Neural crest cell (in vitro differentiated cells): Measurements from ENCODE around the gene MS4A18. TPM values are rescaled to one million over a fixed set of nuclear protein-coding genes. Genes with fewer than 3 reads are reported as not detected.

ENCODE experiments used
- DNase-seq: peaks from one replicate; pipeline ENCODE4 v3.0.0; 2021; ENCODE audit warnings: low read depth, mixed read lengths, low spot score
- H3K27ac Mint-ChIP-seq: one replicate; pipeline ENCODE4 v1.8.0; 2021; ENCODE audit warnings: mild to moderate bottlenecking, mixed read lengths; ENCODE audit not compliant: unreplicated experiment
- H3K27me3 Mint-ChIP-seq: 2 replicates; pipeline ENCODE4 v1.8.0; 2021; ENCODE audit warnings: low read depth, mild to moderate bottlenecking, mixed read lengths
- H3K36me3 Mint-ChIP-seq: 2 replicates; pipeline ENCODE4 v1.8.0; 2021; ENCODE audit warnings: low read depth, mild to moderate bottlenecking, mixed read lengths
- H3K4me1 Mint-ChIP-seq: 2 replicates; pipeline ENCODE4 v1.8.0; 2021; ENCODE audit warnings: mixed read lengths
- H3K4me3 Mint-ChIP-seq: one replicate; pipeline ENCODE4 v1.8.0; 2021; ENCODE audit warnings: mild to moderate bottlenecking, mixed read lengths
- H3K9me3 Mint-ChIP-seq: 2 replicates; pipeline ENCODE4 v1.8.0; 2021; ENCODE audit warnings: mixed read lengths
- total RNA-seq: library from RNA; stranded (reverse); gene quantifications from 2 replicates; pipeline ENCODE4 v1.2.1, GENCODE V29; 2021
- TF ChIP-seq, protein P1 (sequence below): fragments of 200-600 bp; sonication (generic); conservative IDR thresholded peaks from 2 replicates; pipeline ENCODE4 v1.5.0; 2021; ENCODE audit warnings: antibody characterized with exemption, mild to moderate bottlenecking

The MS4A18 gene
- total RNA-seq, 1 donor from 2014 or later: not detected

DNA sequence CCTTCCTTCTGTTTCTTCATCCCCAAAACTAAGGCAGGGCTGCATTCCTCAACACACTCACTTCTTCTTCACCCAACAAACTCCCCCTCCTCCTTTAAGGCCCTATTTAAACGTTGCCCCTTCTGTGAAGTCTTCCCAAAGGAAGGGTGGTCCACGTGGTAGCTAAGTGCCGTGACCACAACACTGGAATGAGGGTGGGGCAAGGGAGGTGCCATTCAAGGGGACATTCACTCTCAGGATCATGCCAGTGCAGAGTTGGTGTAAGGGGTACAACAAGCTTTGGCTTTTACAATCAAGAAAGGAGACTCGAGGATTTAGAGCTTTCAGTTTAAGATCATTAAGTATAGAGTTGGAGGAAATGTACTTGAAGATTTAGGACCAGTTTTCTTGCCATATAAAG, 52.6 kb downstream of the MS4A18 start:
- no peak for DNase-seq
- Mint-ChIP-seq H3K27ac (peak overlapping the region; percentile 57), H3K36me3 (no peaks in the 10 kb centered on the region), H3K4me3 (no peak overlapping the region), H3K4me1 (peaks cover 6% of the 10 kb centered on the region), H3K9me3 (no peaks in the 10 kb centered on the region), H3K27me3 (peaks cover 2% of the 10 kb centered on the region)
- TF ChIP-seq, protein P1, sequence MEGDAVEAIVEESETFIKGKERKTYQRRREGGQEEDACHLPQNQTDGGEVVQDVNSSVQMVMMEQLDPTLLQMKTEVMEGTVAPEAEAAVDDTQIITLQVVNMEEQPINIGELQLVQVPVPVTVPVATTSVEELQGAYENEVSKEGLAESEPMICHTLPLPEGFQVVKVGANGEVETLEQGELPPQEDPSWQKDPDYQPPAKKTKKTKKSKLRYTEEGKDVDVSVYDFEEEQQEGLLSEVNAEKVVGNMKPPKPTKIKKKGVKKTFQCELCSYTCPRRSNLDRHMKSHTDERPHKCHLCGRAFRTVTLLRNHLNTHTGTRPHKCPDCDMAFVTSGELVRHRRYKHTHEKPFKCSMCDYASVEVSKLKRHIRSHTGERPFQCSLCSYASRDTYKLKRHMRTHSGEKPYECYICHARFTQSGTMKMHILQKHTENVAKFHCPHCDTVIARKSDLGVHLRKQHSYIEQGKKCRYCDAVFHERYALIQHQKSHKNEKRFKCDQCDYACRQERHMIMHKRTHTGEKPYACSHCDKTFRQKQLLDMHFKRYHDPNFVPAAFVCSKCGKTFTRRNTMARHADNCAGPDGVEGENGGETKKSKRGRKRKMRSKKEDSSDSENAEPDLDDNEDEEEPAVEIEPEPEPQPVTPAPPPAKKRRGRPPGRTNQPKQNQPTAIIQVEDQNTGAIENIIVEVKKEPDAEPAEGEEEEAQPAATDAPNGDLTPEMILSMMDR: no peak

GRCh38 chr11:60777572-60777971, 53.1 kb downstream of the MS4A18 start:
- H3K27me3 Mint-ChIP-seq: peaks cover 2% of the 10 kb centered on the region
- H3K27ac Mint-ChIP-seq: no peak overlapping the region
- H3K9me3 Mint-ChIP-seq: no peaks in the 10 kb centered on the region
- TF ChIP-seq, protein P1: no peak
- no peaks in the 10 kb centered on the region for H3K36me3 Mint-ChIP-seq
- no peak for DNase-seq
- H3K4me3 Mint-ChIP-seq: no peak overlapping the region
- H3K4me1 Mint-ChIP-seq: peaks cover 6% of the 10 kb centered on the region

- Mint-ChIP-seq H3K4me3 (no peak overlapping the region), H3K27me3 (no peaks in the 10 kb centered on the region), H3K36me3 (no peaks in the 10 kb centered on the region), H3K27ac (no peak overlapping the region), H3K4me1 (peaks cover 6% of the 10 kb centered on the region), H3K9me3 (no peaks in the 10 kb centered on the region)
- no peak for DNase-seq
- TF ChIP-seq, protein P1: no peak
Observed at GRCh38 chr11:60780065-60780464, 55.5 kb downstream of the MS4A18 start.

DNA sequence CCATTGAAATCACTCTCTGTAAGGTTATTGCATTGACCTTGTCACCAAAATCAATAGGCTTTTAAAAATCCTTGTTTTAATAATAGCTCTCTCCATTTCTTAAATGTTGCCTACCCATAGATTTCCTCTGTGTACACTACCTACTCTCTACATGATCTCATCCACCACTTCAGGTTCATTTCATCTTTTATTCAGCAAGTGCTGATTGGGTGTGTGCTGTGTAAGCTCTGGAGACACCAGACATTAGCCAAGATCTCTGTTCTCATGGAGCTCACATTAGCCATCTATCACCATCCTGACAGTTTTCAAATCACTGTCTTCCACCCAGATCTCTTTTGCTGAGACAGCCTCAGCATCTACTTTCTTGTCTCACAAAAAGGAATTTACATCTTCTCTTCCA, 56.3 kb downstream of the MS4A18 start:
- no peak overlapping the region for H3K4me3 Mint-ChIP-seq
- no peak for DNase-seq
- TF ChIP-seq, protein P1: no peak
- H3K9me3 Mint-ChIP-seq: no peaks in the 10 kb centered on the region
- no peaks in the 10 kb centered on the region for H3K36me3 Mint-ChIP-seq
- no peaks in the 10 kb centered on the region for H3K27me3 Mint-ChIP-seq
- no peaks in the 10 kb centered on the region for H3K4me1 Mint-ChIP-seq
- no peak overlapping the region for H3K27ac Mint-ChIP-seq

DNA sequence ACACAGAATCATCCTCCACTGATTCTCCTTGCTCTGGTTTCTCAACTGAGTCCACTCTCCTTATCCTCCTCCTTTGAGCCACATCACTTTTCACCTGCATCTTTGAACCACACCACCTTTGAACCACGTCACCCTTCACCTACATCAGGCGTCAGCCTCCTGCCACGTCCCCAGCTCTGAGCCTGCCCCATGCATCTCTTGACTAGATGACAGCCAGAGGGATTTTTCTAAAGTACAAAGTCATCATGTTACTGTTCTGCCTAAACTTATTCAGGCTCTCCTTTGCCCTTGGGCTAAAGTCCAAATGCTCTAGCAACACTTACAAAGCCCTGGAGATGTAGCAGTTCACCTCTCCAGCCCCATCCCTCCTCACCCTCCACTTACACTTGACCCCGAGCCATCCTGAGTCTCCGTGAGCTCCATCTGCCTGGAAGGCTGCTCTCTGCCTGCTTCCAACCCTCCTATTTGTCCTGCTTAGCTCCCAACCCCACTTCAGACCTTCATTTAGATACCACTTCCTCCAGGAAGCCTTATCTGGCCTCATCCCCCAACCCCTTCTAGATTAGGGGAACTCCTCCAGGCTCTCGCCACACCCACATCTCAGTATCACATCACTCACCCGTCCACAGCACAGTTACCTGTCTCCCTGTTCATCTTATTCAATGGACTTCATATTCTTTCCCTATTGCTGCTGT, 56.9 kb downstream of the MS4A18 start:
- H3K27me3 Mint-ChIP-seq: no peaks in the 10 kb centered on the region
- H3K9me3 Mint-ChIP-seq: no peaks in the 10 kb centered on the region
- no peak for DNase-seq
- no peaks in the 10 kb centered on the region for H3K36me3 Mint-ChIP-seq
- TF ChIP-seq, protein P1: no peak
- no peak overlapping the region for H3K4me3 Mint-ChIP-seq
- no peaks in the 10 kb centered on the region for H3K4me1 Mint-ChIP-seq
- H3K27ac Mint-ChIP-seq: no peak overlapping the region
